Measurements from ENCODE around the gene RAVER1. TPM values are rescaled to one million over a fixed set of nuclear protein-coding genes. Genes with fewer than 3 reads are reported as not detected.
"Not testable (repeated sequence)": the region's sequence is repeated elsewhere in the genome, so short reads cannot be mapped to it uniquely, and the experiment has no call there.

The RAVER1 gene
- total RNA-seq, 1 experiment from 2014 or later = 86.9 TPM

DNA sequence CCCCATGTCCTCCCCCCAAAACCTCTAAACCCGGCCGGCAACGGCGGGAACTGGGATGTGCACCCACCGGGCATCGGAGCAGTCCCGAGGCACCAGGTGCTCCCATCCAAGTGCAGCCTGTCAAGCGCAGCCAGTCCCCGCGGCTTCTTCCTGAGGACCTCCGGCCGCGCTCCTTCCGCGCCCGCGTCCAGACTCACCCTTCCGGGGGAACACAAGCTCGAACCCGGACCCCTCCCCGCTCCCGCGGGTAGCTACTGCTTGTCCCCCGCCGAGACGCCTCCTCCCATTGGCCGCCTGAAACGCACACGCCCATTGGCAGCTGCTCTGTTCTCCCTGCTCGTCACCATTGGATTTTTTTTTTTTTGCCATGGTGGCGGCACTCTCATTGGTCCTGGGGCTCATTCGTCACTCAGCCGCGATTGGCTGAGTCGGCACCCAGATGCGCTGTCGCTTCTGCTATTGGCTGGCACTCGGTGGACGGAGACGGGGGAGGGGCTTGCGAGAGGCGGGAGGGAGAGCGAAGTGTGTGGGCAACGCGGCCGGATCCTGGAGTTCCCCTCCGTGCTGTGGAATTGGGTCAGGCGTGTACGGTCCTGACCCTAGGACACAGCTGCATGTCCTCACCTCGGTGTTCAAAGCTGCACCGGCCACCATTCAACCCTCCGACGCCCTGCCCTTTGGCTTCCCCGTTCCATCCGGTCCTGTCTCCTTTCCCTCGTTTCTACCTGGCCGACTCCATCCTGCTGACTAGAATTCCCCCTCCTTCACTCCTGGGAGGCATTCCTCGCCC is 47.2 kb upstream of the RAVER1 start, which contains the start of gene TYK2 (continued):
- no peak for TF ChIP-seq SMAD4 (CRISPR knock-in tag; IDR thresholded peaks at IDR 0.05)
- no peak for TF ChIP-seq ZNF232 (CRISPR knock-in tag; IDR thresholded peaks at IDR 0.05)
- TF ChIP-seq JAZF1 (CRISPR knock-in tag; IDR thresholded peaks at IDR 0.05) = no peak

DNA sequence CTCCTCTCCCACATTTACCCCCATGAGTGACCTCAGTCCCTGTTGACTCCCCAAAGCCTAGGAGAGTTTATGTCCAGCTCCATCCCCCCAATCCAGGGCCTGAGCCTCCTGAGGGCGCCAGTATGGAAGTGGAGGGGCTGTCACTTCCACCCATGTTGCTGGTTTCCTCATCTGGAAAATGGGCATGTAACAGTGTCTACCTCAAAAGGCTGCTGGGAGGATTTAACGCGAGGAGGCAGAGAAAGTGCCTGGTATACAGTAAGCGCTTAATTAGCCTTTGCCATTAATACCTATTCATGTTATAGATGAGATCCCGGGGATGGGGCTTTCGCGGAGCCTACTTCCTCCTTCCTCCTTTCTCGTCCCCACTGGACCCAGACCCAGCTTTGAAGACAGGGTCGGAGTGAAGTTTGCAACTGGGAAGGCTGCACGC is 46.6 kb upstream of the RAVER1 start:
- Mint-ChIP-seq H3K27ac (peak overlapping the region; percentile 97; the same call in 1 of the 2 replicates), H3K4me3 (peak overlapping the region; percentile 88), H3K4me1 (peaks cover 9% of the 10 kb centered on the region), H3K9me3 (no peaks in the 10 kb centered on the region), H3K27me3 (ENCODE audit: low read depth) (peaks cover 3% of the 10 kb centered on the region; the same call in 1 of the 2 replicates), H3K36me3 (peaks cover 11% of the 10 kb centered on the region)
- no peak for ATAC-seq
- CTCF ChIA-PET = interaction anchor here (0.6 to 4.4 kb wide), 19 partner anchors 9 to 130 kb away, joined by 3 to 55 read pairs (median 4); partner anchors contain the start of genes CDC37, ICAM1, ICAM4 and ICAM5
- DNase-seq (ENCODE audit: low spot score) = no peak
- TF ChIP-seq, protein P1, sequence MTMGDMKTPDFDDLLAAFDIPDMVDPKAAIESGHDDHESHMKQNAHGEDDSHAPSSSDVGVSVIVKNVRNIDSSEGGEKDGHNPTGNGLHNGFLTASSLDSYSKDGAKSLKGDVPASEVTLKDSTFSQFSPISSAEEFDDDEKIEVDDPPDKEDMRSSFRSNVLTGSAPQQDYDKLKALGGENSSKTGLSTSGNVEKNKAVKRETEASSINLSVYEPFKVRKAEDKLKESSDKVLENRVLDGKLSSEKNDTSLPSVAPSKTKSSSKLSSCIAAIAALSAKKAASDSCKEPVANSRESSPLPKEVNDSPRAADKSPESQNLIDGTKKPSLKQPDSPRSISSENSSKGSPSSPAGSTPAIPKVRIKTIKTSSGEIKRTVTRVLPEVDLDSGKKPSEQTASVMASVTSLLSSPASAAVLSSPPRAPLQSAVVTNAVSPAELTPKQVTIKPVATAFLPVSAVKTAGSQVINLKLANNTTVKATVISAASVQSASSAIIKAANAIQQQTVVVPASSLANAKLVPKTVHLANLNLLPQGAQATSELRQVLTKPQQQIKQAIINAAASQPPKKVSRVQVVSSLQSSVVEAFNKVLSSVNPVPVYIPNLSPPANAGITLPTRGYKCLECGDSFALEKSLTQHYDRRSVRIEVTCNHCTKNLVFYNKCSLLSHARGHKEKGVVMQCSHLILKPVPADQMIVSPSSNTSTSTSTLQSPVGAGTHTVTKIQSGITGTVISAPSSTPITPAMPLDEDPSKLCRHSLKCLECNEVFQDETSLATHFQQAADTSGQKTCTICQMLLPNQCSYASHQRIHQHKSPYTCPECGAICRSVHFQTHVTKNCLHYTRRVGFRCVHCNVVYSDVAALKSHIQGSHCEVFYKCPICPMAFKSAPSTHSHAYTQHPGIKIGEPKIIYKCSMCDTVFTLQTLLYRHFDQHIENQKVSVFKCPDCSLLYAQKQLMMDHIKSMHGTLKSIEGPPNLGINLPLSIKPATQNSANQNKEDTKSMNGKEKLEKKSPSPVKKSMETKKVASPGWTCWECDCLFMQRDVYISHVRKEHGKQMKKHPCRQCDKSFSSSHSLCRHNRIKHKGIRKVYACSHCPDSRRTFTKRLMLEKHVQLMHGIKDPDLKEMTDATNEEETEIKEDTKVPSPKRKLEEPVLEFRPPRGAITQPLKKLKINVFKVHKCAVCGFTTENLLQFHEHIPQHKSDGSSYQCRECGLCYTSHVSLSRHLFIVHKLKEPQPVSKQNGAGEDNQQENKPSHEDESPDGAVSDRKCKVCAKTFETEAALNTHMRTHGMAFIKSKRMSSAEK (CRISPR knock-in tag; IDR thresholded peaks at IDR 0.05; ENCODE audit: borderline replicate concordance) = no peak
- TF ChIP-seq, protein P2, sequence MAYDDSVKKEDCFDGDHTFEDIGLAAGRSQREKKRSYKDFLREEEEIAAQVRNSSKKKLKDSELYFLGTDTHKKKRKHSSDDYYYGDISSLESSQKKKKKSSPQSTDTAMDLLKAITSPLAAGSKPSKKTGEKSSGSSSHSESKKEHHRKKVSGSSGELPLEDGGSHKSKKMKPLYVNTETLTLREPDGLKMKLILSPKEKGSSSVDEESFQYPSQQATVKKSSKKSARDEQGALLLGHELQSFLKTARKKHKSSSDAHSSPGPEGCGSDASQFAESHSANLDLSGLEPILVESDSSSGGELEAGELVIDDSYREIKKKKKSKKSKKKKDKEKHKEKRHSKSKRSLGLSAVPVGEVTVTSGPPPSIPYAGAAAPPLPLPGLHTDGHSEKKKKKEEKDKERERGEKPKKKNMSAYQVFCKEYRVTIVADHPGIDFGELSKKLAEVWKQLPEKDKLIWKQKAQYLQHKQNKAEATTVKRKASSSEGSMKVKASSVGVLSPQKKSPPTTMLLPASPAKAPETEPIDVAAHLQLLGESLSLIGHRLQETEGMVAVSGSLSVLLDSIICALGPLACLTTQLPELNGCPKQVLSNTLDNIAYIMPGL (CRISPR knock-in tag; IDR thresholded peaks at IDR 0.05) = no peak
- no peak for TF ChIP-seq FOXK1 (CRISPR knock-in tag; IDR thresholded peaks at IDR 0.05)
- TF ChIP-seq SMAD3 (CRISPR knock-in tag; IDR thresholded peaks at IDR 0.05; ENCODE audit: borderline replicate concordance) = no peak
- TF ChIP-seq, protein P3, sequence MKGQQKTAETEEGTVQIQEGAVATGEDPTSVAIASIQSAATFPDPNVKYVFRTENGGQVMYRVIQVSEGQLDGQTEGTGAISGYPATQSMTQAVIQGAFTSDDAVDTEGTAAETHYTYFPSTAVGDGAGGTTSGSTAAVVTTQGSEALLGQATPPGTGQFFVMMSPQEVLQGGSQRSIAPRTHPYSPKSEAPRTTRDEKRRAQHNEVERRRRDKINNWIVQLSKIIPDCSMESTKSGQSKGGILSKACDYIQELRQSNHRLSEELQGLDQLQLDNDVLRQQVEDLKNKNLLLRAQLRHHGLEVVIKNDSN (CRISPR knock-in tag; IDR thresholded peaks at IDR 0.05) = no peak
- no peak for TF ChIP-seq TEAD1 (CRISPR knock-in tag; IDR thresholded peaks at IDR 0.05)
- no peak for TF ChIP-seq ESRRA (CRISPR knock-in tag; IDR thresholded peaks at IDR 0.05; ENCODE audit: borderline replicate concordance)
- TF ChIP-seq NR3C1 (CRISPR knock-in tag; conservative IDR thresholded peaks at IDR 0.05; ENCODE audit: low read depth) = no peak
- POLR2A ChIA-PET = interaction anchor here (0.6 to 1.9 kb wide), 12 partner anchors 9 to 393 kb away, joined by 3 to 11 read pairs (median 4); partner anchors contain the start of genes CDC37, ICAM1 and ICAM5

DNA sequence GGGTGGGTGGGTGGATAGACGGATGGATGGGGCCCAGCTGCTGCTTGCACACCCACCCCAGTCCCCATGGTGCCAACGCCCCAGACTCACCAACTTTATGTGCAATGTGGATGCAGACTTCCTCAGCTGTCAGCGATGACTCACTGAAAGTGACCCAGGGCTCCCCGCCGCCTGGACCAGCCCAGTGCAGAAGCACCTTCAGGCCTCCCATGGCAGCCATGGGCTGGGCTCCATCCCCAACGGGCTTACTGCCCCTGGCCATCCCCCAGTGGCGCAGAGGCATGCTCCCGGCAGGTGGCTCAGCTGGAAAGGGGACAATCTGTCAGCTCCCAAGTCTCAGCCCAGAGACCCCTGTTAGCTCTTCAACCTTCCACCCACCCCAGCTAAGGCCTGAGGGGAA is 44.8 kb upstream of the RAVER1 start:
- CTCF ChIA-PET = interaction anchor here (1.3 kb wide), 1 partner anchor 11 kb away, joined by 4 read pairs; no protein-coding TSS in a partner anchor
- DNase-seq (ENCODE audit: low spot score) (no peak), ATAC-seq (no peak)
- TF ChIP-seq, protein P4, sequence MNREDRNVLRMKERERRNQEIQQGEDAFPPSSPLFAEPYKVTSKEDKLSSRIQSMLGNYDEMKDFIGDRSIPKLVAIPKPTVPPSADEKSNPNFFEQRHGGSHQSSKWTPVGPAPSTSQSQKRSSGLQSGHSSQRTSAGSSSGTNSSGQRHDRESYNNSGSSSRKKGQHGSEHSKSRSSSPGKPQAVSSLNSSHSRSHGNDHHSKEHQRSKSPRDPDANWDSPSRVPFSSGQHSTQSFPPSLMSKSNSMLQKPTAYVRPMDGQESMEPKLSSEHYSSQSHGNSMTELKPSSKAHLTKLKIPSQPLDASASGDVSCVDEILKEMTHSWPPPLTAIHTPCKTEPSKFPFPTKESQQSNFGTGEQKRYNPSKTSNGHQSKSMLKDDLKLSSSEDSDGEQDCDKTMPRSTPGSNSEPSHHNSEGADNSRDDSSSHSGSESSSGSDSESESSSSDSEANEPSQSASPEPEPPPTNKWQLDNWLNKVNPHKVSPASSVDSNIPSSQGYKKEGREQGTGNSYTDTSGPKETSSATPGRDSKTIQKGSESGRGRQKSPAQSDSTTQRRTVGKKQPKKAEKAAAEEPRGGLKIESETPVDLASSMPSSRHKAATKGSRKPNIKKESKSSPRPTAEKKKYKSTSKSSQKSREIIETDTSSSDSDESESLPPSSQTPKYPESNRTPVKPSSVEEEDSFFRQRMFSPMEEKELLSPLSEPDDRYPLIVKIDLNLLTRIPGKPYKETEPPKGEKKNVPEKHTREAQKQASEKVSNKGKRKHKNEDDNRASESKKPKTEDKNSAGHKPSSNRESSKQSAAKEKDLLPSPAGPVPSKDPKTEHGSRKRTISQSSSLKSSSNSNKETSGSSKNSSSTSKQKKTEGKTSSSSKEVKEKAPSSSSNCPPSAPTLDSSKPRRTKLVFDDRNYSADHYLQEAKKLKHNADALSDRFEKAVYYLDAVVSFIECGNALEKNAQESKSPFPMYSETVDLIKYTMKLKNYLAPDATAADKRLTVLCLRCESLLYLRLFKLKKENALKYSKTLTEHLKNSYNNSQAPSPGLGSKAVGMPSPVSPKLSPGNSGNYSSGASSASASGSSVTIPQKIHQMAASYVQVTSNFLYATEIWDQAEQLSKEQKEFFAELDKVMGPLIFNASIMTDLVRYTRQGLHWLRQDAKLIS (CRISPR knock-in tag; IDR thresholded peaks at IDR 0.05; ENCODE audit: borderline replicate concordance) = no peak
- Mint-ChIP-seq H3K9me3 (no peaks in the 10 kb centered on the region), H3K4me1 (peaks cover 9% of the 10 kb centered on the region), H3K36me3 (peaks cover 14% of the 10 kb centered on the region), H3K27me3 (ENCODE audit: low read depth) (no peaks in the 10 kb centered on the region), H3K4me3 (no peak overlapping the region), H3K27ac (no peak overlapping the region)
- POLR2A ChIA-PET = no interaction called here

DNA sequence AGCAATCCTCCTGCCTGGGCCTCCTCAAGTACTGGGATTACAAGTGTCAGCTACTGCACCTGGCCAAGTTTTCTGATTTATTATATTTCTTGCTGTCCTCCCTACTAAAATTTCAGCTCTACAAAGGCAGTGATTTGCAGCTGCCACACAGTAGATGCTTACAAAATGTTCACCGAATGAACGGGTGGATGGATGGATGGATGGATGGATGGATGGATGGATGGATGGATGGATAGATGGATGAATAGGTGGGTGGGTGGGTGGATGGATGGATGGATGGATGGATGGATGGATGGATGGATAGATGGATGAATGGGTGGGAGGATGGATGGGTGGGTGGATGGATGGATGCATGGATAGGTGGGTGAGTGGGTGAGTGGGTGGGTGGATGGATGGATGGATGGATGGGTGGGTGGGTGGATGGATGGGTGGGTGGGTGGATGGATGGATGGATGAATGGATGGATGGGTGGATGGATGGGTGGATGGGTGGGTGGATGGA is 43.9 kb upstream of the RAVER1 start:
- H3K4me1 Mint-ChIP-seq; H3K9me3 Mint-ChIP-seq; ATAC-seq; POLR2A ChIA-PET; H3K4me3 Mint-ChIP-seq; DNase-seq (ENCODE audit: low spot score); H3K27ac Mint-ChIP-seq; H3K27me3 Mint-ChIP-seq (ENCODE audit: low read depth): not testable (repeated sequence)
- CTCF ChIA-PET = interaction anchor here (0.6 kb wide), 1 partner anchor 14 kb away, joined by 3 read pairs; no protein-coding TSS in a partner anchor
- H3K36me3 Mint-ChIP-seq = peaks cover 14% of the 10 kb centered on the region

Data from WTC11 (cell line).